ENCODE data around the gene MPND. TPM values are rescaled to one million over a fixed set of nuclear protein-coding genes. Genes with fewer than 3 reads are reported as not detected.

MPND gene
- total and polyA plus RNA-seq, 8 donors: 2.2 to 25.0 (median 21.2) TPM

- intact Hi-C loops (cut with DNase I; ENCODE audit: low total_unique reads): no loop called here
- DNase-seq: no peak
- Histone ChIP-seq H3K4me1 (peaks cover 10 to 46% (median 41%) of the 10 kb centered on the region in 4 donors), H3K9me3 (no peaks in the 10 kb centered on the region), H3K27me3 (no peaks in the 10 kb centered on the region), H3K36me3 (peaks cover 0 to 16% (median 9%) of the 10 kb centered on the region in 4 donors), H3K27ac (peak overlapping the region; percentile 87 to 96 (median 95)), H3K4me3 (peak overlapping the region; percentile 63 to 85 (median 76))
- WGBS, 5 donors: 1 to 7% (median 2%) methylated on average over 8 to 10 of the region's 10 CpGs
- TF ChIP-seq POLR2AphosphoS5 (IDR thresholded peaks at IDR 0.05) (no peak), CTCF (IDR thresholded peaks at IDR 0.05) (no peak), POLR2A (IDR thresholded peaks at IDR 0.05) (no peak), EP300 (IDR thresholded peaks at IDR 0.05) (no peak)
Observed at GRCh38 chr19:4342314-4342614, 1.1 kb upstream of the MPND start.

GRCh38 chr19:4342615-4343369, 570 bp upstream of the MPND start:
- Histone ChIP-seq H3K36me3 (peaks cover 3 to 20% (median 13%) of the 10 kb centered on the region in 4 donors), H3K9me3 (no peaks in the 10 kb centered on the region), H3K27ac (peak overlapping the region; percentile 95 to 96 (median 96)), H3K4me3 (peak overlapping the region; percentile 63 to 85 (median 76)), H3K27me3 (no peaks in the 10 kb centered on the region), H3K4me1 (peaks cover 10 to 42% (median 38%) of the 10 kb centered on the region in 4 donors)
- WGBS, 5 donors: 0 to 1% (median 0%) methylated on average over 16 to 39 of the region's 39 CpGs
- DNase-seq: peak; percentile 96 to 100
- TF ChIP-seq CTCF (IDR thresholded peaks at IDR 0.05) (peak in 2 of 7 experiments; percentile 5 to 23), POLR2A (IDR thresholded peaks at IDR 0.05) (peak in 1 of 4 donors; percentile 79), POLR2AphosphoS5 (IDR thresholded peaks at IDR 0.05) (peak; percentile 85 to 96 (median 92)), EP300 (IDR thresholded peaks at IDR 0.05) (no peak)
- intact Hi-C loops (cut with DNase I; ENCODE audit: low total_unique reads): no loop called here

- Histone ChIP-seq H3K36me3 (peaks cover 3 to 40% (median 21%) of the 10 kb centered on the region in 4 donors), H3K27ac (peak overlapping the region in 2 of 5 donors; percentile 5 to 43), H3K27me3 (no peaks in the 10 kb centered on the region), H3K4me1 (peaks cover 10 to 27% (median 24%) of the 10 kb centered on the region in 4 donors), H3K9me3 (no peaks in the 10 kb centered on the region), H3K4me3 (no peak overlapping the region)
- peak; percentile 13 to 82 for DNase-seq
- intact Hi-C loops (cut with DNase I; ENCODE audit: low total_unique reads): no loop called here
- TF ChIP-seq EP300 (IDR thresholded peaks at IDR 0.05) (no peak), CTCF (IDR thresholded peaks at IDR 0.05) (no peak), POLR2A (IDR thresholded peaks at IDR 0.05) (no peak), POLR2AphosphoS5 (IDR thresholded peaks at IDR 0.05) (no peak)
- WGBS, 5 donors: 48 to 74% (median 66%) methylated on average over 9 to 15 of the region's 15 CpGs
Observed at GRCh38 chr19:4345342-4346019, 2.1 kb downstream of the MPND start.

- no peak for DNase-seq
- intact Hi-C loops (cut with DNase I; ENCODE audit: low total_unique reads): no loop called here
- 69 to 93% (median 75%) methylated on average over 6 of the region's 6 CpGs for WGBS, 5 donors
- TF ChIP-seq POLR2AphosphoS5 (IDR thresholded peaks at IDR 0.05) (no peak), CTCF (IDR thresholded peaks at IDR 0.05) (no peak), POLR2A (IDR thresholded peaks at IDR 0.05) (no peak), EP300 (IDR thresholded peaks at IDR 0.05) (no peak)
- no peaks in the 10 kb centered on the region for H3K9me3 ChIP-seq
- peak overlapping the region in 1 of 5 donors; percentile 5 for H3K27ac ChIP-seq
- peaks cover 3 to 40% (median 21%) of the 10 kb centered on the region in 4 donors for H3K36me3 ChIP-seq
- no peaks in the 10 kb centered on the region for H3K27me3 ChIP-seq
- H3K4me3 ChIP-seq: no peak overlapping the region
- peaks cover 10 to 27% (median 24%) of the 10 kb centered on the region in 4 donors for H3K4me1 ChIP-seq
Observed at GRCh38 chr19:4346020-4346383, 2.6 kb downstream of the MPND start.

Measured in stomach (tissue), 9 donors.